Measurements from ENCODE around the gene TEX2. TPM values are rescaled to one million over a fixed set of nuclear protein-coding genes. Genes with fewer than 3 reads are reported as not detected.

Gene TEX2
- total and polyA plus RNA-seq, 9 of the 15 experiments (the other 6 are each of a cell fraction or from before 2014, with no cell fraction given) = 4.1 to 27.6 (median 19.3) TPM

GRCh38 chr17:64263000-64263766 lies at the start of gene TEX2 (continued):
- TF ChIP-seq PBX2 (CRISPR knock-in tag; IDR thresholded peaks at IDR 0.05; ENCODE audit: low read depth) (no peak), PBX2 (tag; conservative IDR thresholded peaks at IDR 0.05; ENCODE audit: low read depth) (no peak), JUND (IDR thresholded peaks at IDR 0.05; ENCODE audit: borderline replicate concordance, low read depth, low read length) (0 out of 2 replicates have a peak, but pooled peaks have one; percentile 34), JUND (tag; IDR thresholded peaks at IDR 0.05; ENCODE audit: borderline replicate concordance, low read depth, low read length) (peak; percentile 40; the same call in 1 of the 3 replicates), CBX2 (IDR thresholded peaks at IDR 0.05; ENCODE audit: insufficient read depth, low read length, poor library complexity, severe bottlenecking) (no peak), FOXK2 (conservative IDR thresholded peaks at IDR 0.05 in 1 of 2, IDR thresholded peaks at IDR 0.05 in 1 of 2; ENCODE audit: low read depth in 2 of 2) (no peak; a peak in 1 of 4 replicates), ELF1 (tag; IDR thresholded peaks at IDR 0.05) (peak; percentile 71), PHF8 (IDR thresholded peaks at IDR 0.05; ENCODE audit: borderline replicate concordance, low read length) (peak; percentile 78; the same call in 1 of the 2 replicates), TOE1 (IDR thresholded peaks at IDR 0.05; ENCODE audit: borderline replicate concordance) (peak; percentile 96), TOE1 (CRISPR knock-in tag; IDR thresholded peaks at IDR 0.05; ENCODE audit: borderline replicate concordance, low read depth) (no peak), POLR3A (IDR thresholded peaks at IDR 0.05; ENCODE audit: borderline replicate concordance, extremely low read depth, insufficient read depth, insufficient read length) (no peak), POLR2A (conservative IDR thresholded peaks at IDR 0.05) (peak; percentile 60), ZBTB2 (IDR thresholded peaks at IDR 0.05) (no peak), DDX20 (tag; IDR thresholded peaks at IDR 0.05; ENCODE audit: low read depth) (no peak), ETS1 (conservative IDR thresholded peaks at IDR 0.05; ENCODE audit: control insufficient read depth, low read depth, low read length) (peak; percentile 51; the same call in 1 of the 2 replicates), ZFP1 (CRISPR knock-in tag; IDR thresholded peaks at IDR 0.05) (no peak), XRCC5 (IDR thresholded peaks at IDR 0.05; ENCODE audit: low read depth, low read length) (peak; percentile 86; the same call in 1 of the 2 replicates), IRF2 (CRISPR knock-in tag; IDR thresholded peaks at IDR 0.05) (no peak), HMBOX1 (IDR thresholded peaks at IDR 0.05) (no peak), TAF7 (tag; IDR thresholded peaks at IDR 0.05) (0 out of 2 replicates have a peak, but pooled peaks have one; percentile 21)
